Measurements from ENCODE around the gene POP7. TPM values are rescaled to one million over a fixed set of nuclear protein-coding genes. Genes with fewer than 3 reads are reported as not detected.
"Not testable (repeated sequence)": the region's sequence is repeated elsewhere in the genome, so short reads cannot be mapped to it uniquely, and the experiment has no call there.

The POP7 gene
- total RNA-seq, 1 experiment from 2014 or later: 96.9 TPM

DNA sequence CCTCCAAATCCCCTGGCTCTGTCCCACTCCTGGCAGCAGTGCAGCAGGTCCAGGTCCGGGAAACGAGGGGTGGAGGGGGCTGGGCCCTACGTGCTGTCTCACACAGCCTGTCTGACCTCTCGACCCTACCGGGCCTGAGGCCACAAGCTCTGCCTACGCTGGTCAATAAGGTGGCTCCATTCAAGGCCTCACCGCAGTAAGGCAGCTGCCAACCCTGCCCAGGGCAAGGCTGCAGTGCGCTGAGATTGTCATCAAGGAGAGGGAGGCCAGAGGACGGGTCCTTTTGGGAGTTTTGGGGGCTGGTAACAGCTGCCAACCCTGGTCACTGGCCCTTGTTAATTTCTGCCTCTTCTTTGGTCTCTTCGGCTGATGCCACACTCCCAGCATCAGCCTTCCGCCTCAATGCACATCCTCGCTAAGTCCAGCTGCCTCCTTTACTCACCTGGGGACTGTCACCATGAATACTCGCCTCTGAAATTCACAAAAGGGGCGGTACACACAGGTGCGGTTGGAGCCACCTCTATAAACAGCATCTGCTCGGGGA is 17.9 kb downstream of the POP7 start:
- H3K23ac ChIP-seq (ENCODE audit: insufficient read length, low read depth, low read length): no peak overlapping the region
- no peak overlapping the region for H3K56ac ChIP-seq (ENCODE audit: insufficient read length, low read depth, low read length)
- H4K5ac ChIP-seq (ENCODE audit: insufficient read length, low read depth, low read length): no peak overlapping the region
- WGBS (ENCODE audit: extremely low coverage, insufficient read length, low lambda C conversion rate): no CpG with 5 or more reads among the region's 16 CpGs
- H3K4me2 ChIP-seq (ENCODE audit: insufficient read depth, insufficient read length, low read length): no peak overlapping the region
- peaks cover 9% of the 10 kb centered on the region; the same call in 1 of the 2 replicates for H3K27me3 ChIP-seq (ENCODE audit: insufficient read depth, low read length)
- Mint-ChIP-seq H3K9me3 (peaks cover 3 to 6% of the 10 kb centered on the region in 2 experiments; a peak in 4 of 5 replicates), H3K4me1 (peaks cover 13 to 21% of the 10 kb centered on the region in 2 experiments), H3K36me3 (ENCODE audit: insufficient read depth in 1 of 3, low read depth in 3 of 3) (no peaks in the 10 kb centered on the region; a peak in 2 of 7 replicates), H3K27ac (no peak overlapping the region), H3K27me3 (ENCODE audit: low read depth) (peaks cover 74% of the 10 kb centered on the region), H3K4me3 (no peak overlapping the region)
- no peak overlapping the region for H2AK5ac ChIP-seq (ENCODE audit: insufficient read length, low read length)
- no peak overlapping the region for H2BK120ac ChIP-seq (ENCODE audit: low read depth, low read length, poor library complexity, severe bottlenecking)
- no peaks in the 10 kb centered on the region for H3K9me3 ChIP-seq (ENCODE audit: control insufficient read depth, low read depth, low read length)
- no peaks in the 10 kb centered on the region for H3K4me1 ChIP-seq (ENCODE audit: insufficient read depth, low read length)
- H2BK20ac ChIP-seq (ENCODE audit: low read depth, low read length, poor library complexity, severe bottlenecking): no peak overlapping the region
- H3K79me2 ChIP-seq (ENCODE audit: insufficient read depth, low read length): no peaks in the 10 kb centered on the region
- no peak overlapping the region for H3T11ph ChIP-seq (ENCODE audit: low read length)
- H3K14ac ChIP-seq (ENCODE audit: insufficient read depth, low read length): no peak overlapping the region
- H2BK12ac ChIP-seq (ENCODE audit: insufficient read length, low read depth, low read length): no peak overlapping the region
- H3K23me2 ChIP-seq (ENCODE audit: insufficient read length, low read depth, low read length, poor library complexity, severe bottlenecking): peaks cover 5% of the 10 kb centered on the region
- no peak for DNase-seq
- H4K91ac ChIP-seq (ENCODE audit: insufficient read length, low read depth, low read length): no peak overlapping the region
- H3K18ac ChIP-seq (ENCODE audit: insufficient read length, low read depth, low read length): no peak overlapping the region
- H3K27ac ChIP-seq (ENCODE audit: insufficient read length, low read depth, low read length): no peak overlapping the region
- no peak overlapping the region for H4K8ac ChIP-seq (replicated peaks; ENCODE audit: insufficient read length, low read depth, low read length)
- H2AFZ ChIP-seq (ENCODE audit: low read length): no peak overlapping the region
- TF ChIP-seq, protein P1, sequence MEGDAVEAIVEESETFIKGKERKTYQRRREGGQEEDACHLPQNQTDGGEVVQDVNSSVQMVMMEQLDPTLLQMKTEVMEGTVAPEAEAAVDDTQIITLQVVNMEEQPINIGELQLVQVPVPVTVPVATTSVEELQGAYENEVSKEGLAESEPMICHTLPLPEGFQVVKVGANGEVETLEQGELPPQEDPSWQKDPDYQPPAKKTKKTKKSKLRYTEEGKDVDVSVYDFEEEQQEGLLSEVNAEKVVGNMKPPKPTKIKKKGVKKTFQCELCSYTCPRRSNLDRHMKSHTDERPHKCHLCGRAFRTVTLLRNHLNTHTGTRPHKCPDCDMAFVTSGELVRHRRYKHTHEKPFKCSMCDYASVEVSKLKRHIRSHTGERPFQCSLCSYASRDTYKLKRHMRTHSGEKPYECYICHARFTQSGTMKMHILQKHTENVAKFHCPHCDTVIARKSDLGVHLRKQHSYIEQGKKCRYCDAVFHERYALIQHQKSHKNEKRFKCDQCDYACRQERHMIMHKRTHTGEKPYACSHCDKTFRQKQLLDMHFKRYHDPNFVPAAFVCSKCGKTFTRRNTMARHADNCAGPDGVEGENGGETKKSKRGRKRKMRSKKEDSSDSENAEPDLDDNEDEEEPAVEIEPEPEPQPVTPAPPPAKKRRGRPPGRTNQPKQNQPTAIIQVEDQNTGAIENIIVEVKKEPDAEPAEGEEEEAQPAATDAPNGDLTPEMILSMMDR (conservative IDR thresholded peaks at IDR 0.05): no peak
- H2BK15ac ChIP-seq (ENCODE audit: low read depth, low read length): no peak overlapping the region
- H3K9ac ChIP-seq (ENCODE audit: extremely low read depth, insufficient read length, low read length): no peak overlapping the region
- H3K4ac ChIP-seq (ENCODE audit: low read depth, low read length): no peak overlapping the region
- no peaks in the 10 kb centered on the region for H4K20me1 ChIP-seq (ENCODE audit: control insufficient read depth, insufficient read depth, insufficient read length)
- H2BK5ac ChIP-seq (ENCODE audit: insufficient read length, low read length): no peak overlapping the region
- no peaks in the 10 kb centered on the region for H3K79me1 ChIP-seq (ENCODE audit: insufficient read depth, low read depth, low read length, poor library complexity, severe bottlenecking)

DNA sequence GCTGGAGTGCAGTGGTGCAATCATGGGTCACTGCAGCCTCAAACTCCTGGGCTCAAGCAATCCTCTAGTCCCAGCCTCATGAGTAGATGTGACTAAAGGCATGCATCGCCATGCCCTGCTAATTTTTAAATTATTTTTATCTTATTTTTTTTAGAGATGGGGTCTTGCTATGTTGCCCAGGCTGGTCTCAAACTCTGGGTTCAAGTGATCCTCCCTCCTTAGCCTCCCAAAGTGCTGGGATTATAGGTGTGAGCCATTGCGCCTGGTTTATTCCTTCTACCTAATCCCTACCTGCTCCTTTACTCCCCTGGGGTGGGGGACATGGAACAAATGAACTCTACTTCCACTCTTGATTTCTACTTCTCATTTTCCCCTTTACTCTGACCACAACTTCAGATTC is 18.4 kb downstream of the POP7 start:
- not testable (repeated sequence) for H3K4me1 ChIP-seq (ENCODE audit: insufficient read depth, low read length); H3K9me3 Mint-ChIP-seq; H3K56ac ChIP-seq (ENCODE audit: insufficient read length, low read depth, low read length); H3K27ac Mint-ChIP-seq; H4K8ac ChIP-seq (replicated peaks; ENCODE audit: insufficient read length, low read depth, low read length); H3K79me1 ChIP-seq (ENCODE audit: insufficient read depth, low read depth, low read length, poor library complexity, severe bottlenecking); H2BK20ac ChIP-seq (ENCODE audit: low read depth, low read length, poor library complexity, severe bottlenecking); H3K14ac ChIP-seq (ENCODE audit: insufficient read depth, low read length); H3K27me3 ChIP-seq (ENCODE audit: insufficient read depth, low read length); DNase-seq; H4K20me1 ChIP-seq (ENCODE audit: control insufficient read depth, insufficient read depth, insufficient read length); H3K4me3 Mint-ChIP-seq; H3K27ac ChIP-seq (ENCODE audit: insufficient read length, low read depth, low read length); H3K18ac ChIP-seq (ENCODE audit: insufficient read length, low read depth, low read length); H3K79me2 ChIP-seq (ENCODE audit: insufficient read depth, low read length); H3K36me3 Mint-ChIP-seq (ENCODE audit: insufficient read depth in 1 of 3, low read depth in 3 of 3); H4K91ac ChIP-seq (ENCODE audit: insufficient read length, low read depth, low read length); H3K9me3 ChIP-seq (ENCODE audit: control insufficient read depth, low read depth, low read length); H2BK5ac ChIP-seq (ENCODE audit: insufficient read length, low read length); H4K5ac ChIP-seq (ENCODE audit: insufficient read length, low read depth, low read length); H2BK15ac ChIP-seq (ENCODE audit: low read depth, low read length); H3K4me2 ChIP-seq (ENCODE audit: insufficient read depth, insufficient read length, low read length); H3K4ac ChIP-seq (ENCODE audit: low read depth, low read length); H2BK12ac ChIP-seq (ENCODE audit: insufficient read length, low read depth, low read length); H2AFZ ChIP-seq (ENCODE audit: low read length); H3K23me2 ChIP-seq (ENCODE audit: insufficient read length, low read depth, low read length, poor library complexity, severe bottlenecking); H3T11ph ChIP-seq (ENCODE audit: low read length); H3K9ac ChIP-seq (ENCODE audit: extremely low read depth, insufficient read length, low read length); H2AK5ac ChIP-seq (ENCODE audit: insufficient read length, low read length); H2BK120ac ChIP-seq (ENCODE audit: low read depth, low read length, poor library complexity, severe bottlenecking); H3K23ac ChIP-seq (ENCODE audit: insufficient read length, low read depth, low read length)
- Mint-ChIP-seq H3K27me3 (ENCODE audit: low read depth) (peaks cover 69% of the 10 kb centered on the region), H3K4me1 (peaks cover 13 to 21% of the 10 kb centered on the region in 2 experiments)
- WGBS (ENCODE audit: extremely low coverage, insufficient read length, low lambda C conversion rate): no CpG with 5 or more reads among the region's 2 CpGs
